Sigmoid colon (tissue), 7 donors: Measurements from ENCODE around the gene NRXN3. TPM values are rescaled to one million over a fixed set of nuclear protein-coding genes. Genes with fewer than 3 reads are reported as not detected.

Experiments used
- DNase-seq: peaks from one replicate; pipeline ENCODE4 v3.0.0-alpha.2; 2019
- H3K27ac ChIP-seq, 4 donors: fragments of 200-600 bp; sonication (generic); one replicate each; pipeline ENCODE4 v1.5.1; 2016 to 2019; ENCODE audit warnings: mild to moderate bottlenecking in 1 of 4
- H3K27me3 ChIP-seq, 3 donors: fragments of 200-600 bp; sonication (generic); one replicate each; pipeline ENCODE4 v1.5.1; 2019; ENCODE audit warnings: mild to moderate bottlenecking in 1 of 3
- H3K36me3 ChIP-seq, 4 donors: fragments of 200-600 bp; sonication (generic); one replicate each; pipeline ENCODE4 v1.5.1; 2016 to 2019
- H3K4me1 ChIP-seq, 4 donors: fragments of 200-600 bp; sonication (generic); one replicate each; pipeline ENCODE4 v1.5.1; 2017 to 2019
- H3K4me3 ChIP-seq, 4 donors: fragments of 200-600 bp; sonication (generic); one replicate each; pipeline ENCODE4 v1.5.1; 2017 to 2019; ENCODE audit warnings: mild to moderate bottlenecking in 2 of 4, moderate library complexity in 1 of 4
- H3K9me3 ChIP-seq, 4 donors: fragments of 200-600 bp in 3 of 4; sonication (generic) in 3 of 4; one replicate each; pipeline versions ENCODE4 v1.5.1 to v1.6.1; 2013 to 2019
- CTCF ChIP-seq, 4 experiments: fragments of 450-650 bp in 3 of 4; fragments of 200-600 bp in 1 of 4; IDR thresholded peaks; one replicate each; pipeline ENCODE4 v1.5.1; 2016 to 2019; ENCODE audit warnings: antibody characterized with exemption in 4 of 4, mild to moderate bottlenecking in 3 of 4, moderate library complexity in 2 of 4
- EP300 ChIP-seq, 4 donors: sonication (generic); formaldehyde crosslinking; IDR thresholded peaks; one replicate each; pipeline ENCODE4 v1.6.1; 2017; ENCODE audit warnings: antibody characterized with exemption in 4 of 4
- POLR2A ChIP-seq, 2 donors: fragments of 450-650 bp; IDR thresholded peaks; one replicate each; pipeline ENCODE4 v1.6.1; 2016; ENCODE audit warnings: antibody characterized with exemption in 2 of 2, mild to moderate bottlenecking in 2 of 2, moderate library complexity in 2 of 2
- POLR2AphosphoS5 ChIP-seq, 4 donors: sonication (generic); formaldehyde crosslinking; IDR thresholded peaks; one replicate each; pipeline ENCODE4 v1.6.1; 2017; ENCODE audit warnings: antibody characterized with exemption in 4 of 4
- WGBS, 2 donors: extraction: QIAGEN DNeasy Blood & Tissue Kit; methylation state at CpG; one replicate each; pipeline ENCODE4 v1.1.7; 2013; 5-methylcytosine and 5-hydroxymethylcytosine counted together
- intact Hi-C: fragments of 100-400 bp; cut with DNase I; formaldehyde crosslinking; loops from one replicate; pipeline ENCODE4 v1.15.1; 2023
- polyA plus RNA-seq, 3 donors: library from polyadenylated mRNA; stranded (reverse); fragments of 200-250 nt; gene quantifications; one replicate each; pipeline ENCODE4 v1.2.3, GENCODE V29; 2013
- total RNA-seq, 4 donors: library from RNA; depleted of rRNA; stranded (reverse); fragments of >200 nt; gene quantifications; one replicate each; pipeline ENCODE4 v1.1.0, GENCODE V29; 2016
- donor health status: healthy with polysubstance abuse.
- donor health status: Bipolar disorder and iron deficiency.
- donor health status: healthy.

NRXN3 gene
- total and polyA plus RNA-seq, 7 donors: 0.23 to 46.3 (median 23.2) TPM

GRCh38 chr14:79064214-79064613 lies 894.0 kb downstream of the NRXN3 start:
- Histone ChIP-seq H3K9me3 (peaks cover 0 to 4% (median 0%) of the 10 kb centered on the region in 4 donors), H3K27me3 (no peaks in the 10 kb centered on the region), H3K4me1 (peaks cover 0 to 10% (median 7%) of the 10 kb centered on the region in 4 donors), H3K27ac (no peak overlapping the region), H3K36me3 (no peaks in the 10 kb centered on the region), H3K4me3 (no peak overlapping the region)
- intact Hi-C loops: no loop called here
- WGBS, 2 donors: 64 to 78% methylated on average over 2 of the region's 2 CpGs
- TF ChIP-seq CTCF (IDR thresholded peaks at IDR 0.05): no peak
- TF ChIP-seq POLR2A (IDR thresholded peaks at IDR 0.05): no peak
- no peak for TF ChIP-seq EP300 (IDR thresholded peaks at IDR 0.05)
- TF ChIP-seq POLR2AphosphoS5 (IDR thresholded peaks at IDR 0.05): no peak
- DNase-seq: no peak

GRCh38 chr14:79074510-79074909 lies 904.3 kb downstream of the NRXN3 start:
- TF ChIP-seq CTCF (IDR thresholded peaks at IDR 0.05) (no peak), EP300 (IDR thresholded peaks at IDR 0.05) (no peak), POLR2AphosphoS5 (IDR thresholded peaks at IDR 0.05) (no peak), POLR2A (IDR thresholded peaks at IDR 0.05) (no peak)
- DNase-seq: no peak
- H3K9me3 ChIP-seq: no peaks in the 10 kb centered on the region
- 25 to 42% methylated on average over 2 of the region's 2 CpGs for WGBS, 2 donors
- no peak overlapping the region for H3K4me3 ChIP-seq
- no peaks in the 10 kb centered on the region for H3K27me3 ChIP-seq
- H3K27ac ChIP-seq: no peak overlapping the region
- intact Hi-C loops: no loop called here
- H3K36me3 ChIP-seq: no peaks in the 10 kb centered on the region
- H3K4me1 ChIP-seq: peaks cover 0 to 27% (median 16%) of the 10 kb centered on the region in 4 donors

- TF ChIP-seq POLR2A (IDR thresholded peaks at IDR 0.05) (no peak), POLR2AphosphoS5 (IDR thresholded peaks at IDR 0.05) (no peak), EP300 (IDR thresholded peaks at IDR 0.05) (no peak)
- H3K27me3 ChIP-seq: no peaks in the 10 kb centered on the region
- no peak for DNase-seq
- intact Hi-C loops: no loop called here
- H3K9me3 ChIP-seq: no peaks in the 10 kb centered on the region
- peaks cover 0 to 27% (median 20%) of the 10 kb centered on the region in 4 donors for H3K4me1 ChIP-seq
- no peak overlapping the region for H3K4me3 ChIP-seq
- H3K36me3 ChIP-seq: no peaks in the 10 kb centered on the region
- H3K27ac ChIP-seq: no peak overlapping the region
Measured at GRCh38 chr14:79076428-79076827, 906.3 kb downstream of the NRXN3 start.

GRCh38 chr14:79077096-79077495 lies 906.9 kb downstream of the NRXN3 start:
- H3K4me1 ChIP-seq: peaks cover 0 to 27% (median 20%) of the 10 kb centered on the region in 4 donors
- H3K9me3 ChIP-seq: no peaks in the 10 kb centered on the region
- no peaks in the 10 kb centered on the region for H3K36me3 ChIP-seq
- intact Hi-C loops: no loop called here
- no peak overlapping the region for H3K4me3 ChIP-seq
- TF ChIP-seq POLR2AphosphoS5 (IDR thresholded peaks at IDR 0.05): no peak
- no peak for TF ChIP-seq POLR2A (IDR thresholded peaks at IDR 0.05)
- no peak for TF ChIP-seq EP300 (IDR thresholded peaks at IDR 0.05)
- TF ChIP-seq CTCF (IDR thresholded peaks at IDR 0.05): no peak
- DNase-seq: no peak
- H3K27me3 ChIP-seq: no peaks in the 10 kb centered on the region
- WGBS, 2 donors: 57 to 73% methylated on average over 5 of the region's 5 CpGs
- no peak overlapping the region for H3K27ac ChIP-seq

GRCh38 chr14:79080040-79080439 lies 909.9 kb downstream of the NRXN3 start:
- TF ChIP-seq POLR2A (IDR thresholded peaks at IDR 0.05) (no peak), CTCF (IDR thresholded peaks at IDR 0.05) (no peak), POLR2AphosphoS5 (IDR thresholded peaks at IDR 0.05) (no peak), EP300 (IDR thresholded peaks at IDR 0.05) (no peak)
- Histone ChIP-seq H3K4me1 (peaks cover 0 to 22% (median 15%) of the 10 kb centered on the region in 4 donors), H3K27me3 (no peaks in the 10 kb centered on the region), H3K9me3 (no peaks in the 10 kb centered on the region), H3K27ac (no peak overlapping the region), H3K36me3 (no peaks in the 10 kb centered on the region), H3K4me3 (no peak overlapping the region)
- intact Hi-C loops: no loop called here
- DNase-seq: no peak
- 82 to 83% methylated on average over 1 of the region's 1 CpG for whole genome bisulfite sequencing, 2 donors
